Suppressor macrophage treated with lipopolysaccharide for 4 hours (primary cell): ENCODE data around the gene LPP.
"Not testable (repeated sequence)": the region's sequence is repeated elsewhere in the genome, so short reads cannot be mapped to it uniquely, and the experiment has no call there.

ENCODE experiments used
- DNase-seq: peaks from one replicate; pipeline ENCODE4 v3.0.0-alpha.2; 2020

LPP gene

GRCh38 chr3:188154014-188154808 lies at the start of gene LPP:
LPP (plus strand) TSS chr3:188154157; CDS start chr3:188406121, 251,964 bp downstream.
- DNase-seq, result peak; percentile 92

GRCh38 chr3:188106006-188106405 lies 48.0 kb upstream of the LPP start:
- no peak for DNase-seq

- DNase-seq, result no peak
Observed at GRCh38 chr3:188106454-188106853, 47.5 kb upstream of the LPP start.

GRCh38 chr3:188106887-188107830 lies 46.8 kb upstream of the LPP start:
- DNase-seq, result no peak

GRCh38 chr3:188108703-188109412 lies 45.1 kb upstream of the LPP start:
- DNase-seq, result no peak

- DNase-seq, result no peak
Observed at GRCh38 chr3:188111002-188111584, 42.9 kb upstream of the LPP start.

GRCh38 chr3:188113756-188114155 lies 40.2 kb upstream of the LPP start:
- DNase-seq, result peak; percentile 63

- DNase-seq, result no peak
Observed at GRCh38 chr3:188119846-188120245, 34.1 kb upstream of the LPP start.

GRCh38 chr3:188122571-188123169 lies 31.3 kb upstream of the LPP start:
- peak; percentile 29 for DNase-seq

- peak; percentile 78 for DNase-seq
Observed at GRCh38 chr3:188123170-188123905, 30.6 kb upstream of the LPP start.

- peak; percentile 9 for DNase-seq
Observed at GRCh38 chr3:188124184-188124583, 29.8 kb upstream of the LPP start.

GRCh38 chr3:188125076-188125475 lies 28.9 kb upstream of the LPP start:
- peak; percentile 31 for DNase-seq

GRCh38 chr3:188126276-188126675 lies 27.7 kb upstream of the LPP start:
- no peak for DNase-seq

GRCh38 chr3:188126934-188127333 lies 27.0 kb upstream of the LPP start:
- no peak for DNase-seq

GRCh38 chr3:188128905-188129304 lies 25.1 kb upstream of the LPP start:
- DNase-seq, result no peak

- DNase-seq, result not testable (repeated sequence)
Observed at GRCh38 chr3:188131023-188131422, 22.9 kb upstream of the LPP start.

GRCh38 chr3:188133219-188133618 lies 20.7 kb upstream of the LPP start:
- peak; percentile 68 for DNase-seq

- no peak for DNase-seq
Observed at GRCh38 chr3:188133646-188134045, 20.3 kb upstream of the LPP start.

- DNase-seq, result no peak
Observed at GRCh38 chr3:188134079-188134478, 19.9 kb upstream of the LPP start.

GRCh38 chr3:188134856-188135255 lies 19.1 kb upstream of the LPP start:
- no peak for DNase-seq

GRCh38 chr3:188135271-188135670 lies 18.7 kb upstream of the LPP start:
- no peak for DNase-seq

- DNase-seq, result peak; percentile 65
Observed at GRCh38 chr3:188137051-188137450, 16.9 kb upstream of the LPP start.
